ENCODE results near the gene NFKBIA.
"Not testable (repeated sequence)": the region's sequence is repeated elsewhere in the genome, so short reads cannot be mapped to it uniquely, and the experiment has no call there.

Gene NFKBIA

GRCh38 chr14:35410858-35411257, 6.3 kb upstream of the NFKBIA start:
- DNase-seq, result no peak
- intact Hi-C loops (cut with DNase I), result loop anchor here (10.0 kb wide), 1 partner anchor 366 kb away; the partner anchor contains the start of gene FAM177A1

GRCh38 chr14:35409595-35409994, 5.0 kb upstream of the NFKBIA start:
- intact Hi-C loops (cut with DNase I), result loop anchor here (5.0 kb wide), 1 partner anchor 177 kb away; no protein-coding TSS in a partner anchor
- DNase-seq, result no peak

GRCh38 chr14:35408026-35408425, 3.5 kb upstream of the NFKBIA start:
- no peak for DNase-seq
- intact Hi-C loops (cut with DNase I), result loop anchor here (5.0 kb wide), 1 partner anchor 176 kb away; no protein-coding TSS in a partner anchor

- intact Hi-C loops (cut with DNase I), result loop anchor here (5.0 kb wide), 1 partner anchor 175 kb away; no protein-coding TSS in a partner anchor
- DNase-seq, result no peak
These were observed 2.7 kb upstream of the NFKBIA start for GRCh38 chr14:35407306-35407630.

GRCh38 chr14:35406506-35407305, 2.2 kb upstream of the NFKBIA start:
- no peak for DNase-seq
- intact Hi-C loops (cut with DNase I), result loop anchor here (5.0 kb wide), 1 partner anchor 174 kb away; no protein-coding TSS in a partner anchor

GRCh38 chr14:35406090-35406489, 1.5 kb upstream of the NFKBIA start:
- intact Hi-C loops (cut with DNase I), result loop anchor here (5.0 kb wide), 1 partner anchor 174 kb away; no protein-coding TSS in a partner anchor

GRCh38 chr14:35405304-35405996, 901 bp upstream of the NFKBIA start:
- intact Hi-C loops (cut with DNase I), result loop anchor here (5.0 kb wide), 1 partner anchor 173 kb away; no protein-coding TSS in a partner anchor
- peak in 2 of 10 donors; percentile 23 to 32 for DNase-seq

More at GRCh38 chr14:35406090-35406489, 1.5 kb upstream of the NFKBIA start:
- DNase-seq, result no peak

GRCh38 chr14:35403603-35404448, 723 bp downstream of the NFKBIA start:
- intact Hi-C loops (cut with DNase I), result loop anchor here (1.0 kb wide), 2 partner anchors 62 to 112 kb away; partner anchors contain the start of gene PSMA6
- peak; percentile 86 to 98 (median 91) for DNase-seq

GRCh38 chr14:35403114-35403602, 1.4 kb downstream of the NFKBIA start:
- peak in 1 of 10 donors; percentile 21 for DNase-seq
- intact Hi-C loops (cut with DNase I), result no loop called here

- no peak for DNase-seq
- intact Hi-C loops (cut with DNase I), result no loop called here
These were observed 2.0 kb downstream of the NFKBIA start for GRCh38 chr14:35402323-35403113.

- no peak for DNase-seq
- intact Hi-C loops (cut with DNase I), result no loop called here
These were observed 2.9 kb downstream of the NFKBIA start for GRCh38 chr14:35401422-35402265.

- intact Hi-C loops (cut with DNase I), result no loop called here
- no peak for DNase-seq
These were observed 3.7 kb downstream of the NFKBIA start for GRCh38 chr14:35400648-35401421.

- intact Hi-C loops (cut with DNase I), result no loop called here
- DNase-seq, result peak in 1 of 10 donors; percentile 46
These were observed 5.2 kb downstream of the NFKBIA start for GRCh38 chr14:35399083-35399937.

- intact Hi-C loops (cut with DNase I), result no loop called here
- DNase-seq, result no peak
These were observed 6.4 kb downstream of the NFKBIA start for GRCh38 chr14:35398071-35398584.

GRCh38 chr14:35396610-35397009, 7.9 kb downstream of the NFKBIA start:
- intact Hi-C loops (cut with DNase I); DNase-seq: not testable (repeated sequence)

- intact Hi-C loops (cut with DNase I), result no loop called here
- peak in 1 of 10 donors; percentile 5 for DNase-seq
These were observed 9.3 kb downstream of the NFKBIA start for GRCh38 chr14:35395283-35395682.

All from posterior cingulate gyrus (tissue), 11 donors.